Measurements from ENCODE around the gene MAP7D1.

MAP7D1 gene

DNA sequence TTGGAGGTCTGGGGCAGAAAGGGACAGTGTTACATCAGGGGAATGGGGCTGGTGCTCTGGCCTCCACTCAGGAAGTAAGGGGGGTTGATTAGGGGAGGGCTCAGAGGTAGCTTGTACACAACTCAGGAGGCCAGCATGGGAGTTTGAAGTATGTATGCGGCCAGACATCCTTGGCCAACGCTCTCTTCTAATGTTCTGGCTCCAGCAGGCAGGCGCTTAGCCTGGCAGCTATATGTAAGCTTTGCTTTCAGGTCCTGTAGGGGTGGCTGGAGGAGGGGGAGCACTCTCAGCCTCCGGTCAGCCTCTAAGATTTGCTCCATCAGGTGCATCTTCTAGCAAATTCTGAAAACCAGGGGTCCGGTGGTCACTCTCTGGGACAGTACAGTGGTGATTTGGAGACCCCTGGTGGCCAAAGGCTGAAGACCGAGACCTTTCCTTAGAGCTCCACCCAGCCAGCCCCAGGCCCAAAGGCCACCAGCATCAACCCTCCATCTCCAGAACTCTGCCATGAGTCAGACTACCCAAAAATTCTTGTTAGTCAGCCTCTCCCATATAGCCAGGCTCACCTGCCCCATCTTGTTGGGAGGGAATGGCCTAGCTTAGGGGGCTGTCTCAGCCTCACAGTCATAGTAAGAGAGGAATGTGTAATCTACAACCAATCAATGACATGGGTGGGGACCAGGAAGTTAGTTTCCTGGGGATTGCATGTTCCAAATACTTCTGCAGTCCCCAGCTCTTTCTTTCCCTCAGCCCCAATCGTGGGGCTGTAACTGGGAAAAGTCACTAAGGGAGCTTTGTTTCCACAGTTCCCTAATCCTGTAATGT lies 21.2 kb upstream of the MAP7D1 start:
- Mint-ChIP-seq H3K27ac (no peak overlapping the region), H3K9me3 (no peaks in the 10 kb centered on the region), H3K36me3 (ENCODE audit: low read depth) (peaks cover 37% of the 10 kb centered on the region), H3K27me3 (no peaks in the 10 kb centered on the region), H3K4me3 (no peak overlapping the region), H3K4me1 (ENCODE audit: low read depth) (peaks cover 21% of the 10 kb centered on the region)
- intact Hi-C loops (cut with micrococcal nuclease), result loop anchor here (2.0 kb wide), 1 partner anchor 34 kb away; no protein-coding TSS in a partner anchor

DNA sequence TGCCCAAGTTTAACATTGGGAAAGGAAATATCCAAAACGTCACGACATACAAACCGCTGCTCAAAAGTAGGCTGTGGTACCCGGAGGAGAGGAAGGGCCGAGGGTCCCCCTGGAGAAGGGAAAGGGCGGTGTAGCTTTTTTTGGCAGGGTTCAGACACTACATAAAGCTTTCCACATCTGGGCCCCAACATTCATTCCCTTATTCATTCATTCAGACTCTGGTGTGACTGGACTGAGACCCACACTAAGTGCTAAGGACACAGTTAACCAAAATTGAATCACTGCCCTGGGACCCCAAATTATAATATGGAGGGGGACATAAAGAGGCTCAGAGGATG lies 20.7 kb upstream of the MAP7D1 start:
- intact Hi-C loops (cut with micrococcal nuclease), result loop anchor here (2.0 kb wide), 1 partner anchor 34 kb away; no protein-coding TSS in a partner anchor
- peak overlapping the region; percentile 33 for H3K27ac Mint-ChIP-seq
- H3K27me3 Mint-ChIP-seq, result no peaks in the 10 kb centered on the region
- H3K9me3 Mint-ChIP-seq, result no peaks in the 10 kb centered on the region
- peaks cover 25% of the 10 kb centered on the region for H3K4me1 Mint-ChIP-seq (ENCODE audit: low read depth)
- H3K36me3 Mint-ChIP-seq (ENCODE audit: low read depth), result peaks cover 43% of the 10 kb centered on the region
- H3K4me3 Mint-ChIP-seq, result no peak overlapping the region

DNA sequence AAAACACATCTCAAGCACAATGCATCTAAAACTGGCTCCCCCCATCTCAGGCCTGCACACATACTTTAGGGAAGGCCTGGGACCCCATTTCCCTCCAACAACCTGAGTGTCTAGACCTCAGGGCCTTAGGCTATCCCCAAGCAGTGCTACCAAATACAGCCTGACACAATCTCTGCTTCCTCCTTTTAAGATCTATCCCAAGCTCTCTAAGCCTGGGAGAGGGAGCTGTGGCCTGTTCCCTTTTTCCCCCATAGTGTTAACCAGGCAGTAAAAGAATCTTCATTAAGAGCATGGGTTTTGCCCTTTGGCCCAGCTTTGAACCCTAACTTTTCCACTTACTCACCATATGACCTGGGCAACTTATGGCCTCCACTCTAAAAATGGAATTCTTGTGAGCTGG lies 20.2 kb upstream of the MAP7D1 start:
- no peak overlapping the region for H3K4me3 Mint-ChIP-seq
- intact Hi-C loops (cut with micrococcal nuclease), result loop anchor here (2.0 kb wide), 1 partner anchor 35 kb away; no protein-coding TSS in a partner anchor
- H3K36me3 Mint-ChIP-seq (ENCODE audit: low read depth), result peaks cover 48% of the 10 kb centered on the region
- no peaks in the 10 kb centered on the region for H3K9me3 Mint-ChIP-seq
- H3K27ac Mint-ChIP-seq, result peak overlapping the region; percentile 33
- peaks cover 30% of the 10 kb centered on the region for H3K4me1 Mint-ChIP-seq (ENCODE audit: low read depth)
- no peaks in the 10 kb centered on the region for H3K27me3 Mint-ChIP-seq

GRCh38 chr1:36136535-36136934 lies 19.4 kb upstream of the MAP7D1 start:
- no peak overlapping the region for H3K4me3 Mint-ChIP-seq
- H3K4me1 Mint-ChIP-seq (ENCODE audit: low read depth), result peaks cover 38% of the 10 kb centered on the region
- no peaks in the 10 kb centered on the region for H3K27me3 Mint-ChIP-seq
- H3K36me3 Mint-ChIP-seq (ENCODE audit: low read depth), result peaks cover 54% of the 10 kb centered on the region
- no peak overlapping the region for H3K27ac Mint-ChIP-seq
- intact Hi-C loops (cut with micrococcal nuclease), result no loop called here
- no peaks in the 10 kb centered on the region for H3K9me3 Mint-ChIP-seq

DNA sequence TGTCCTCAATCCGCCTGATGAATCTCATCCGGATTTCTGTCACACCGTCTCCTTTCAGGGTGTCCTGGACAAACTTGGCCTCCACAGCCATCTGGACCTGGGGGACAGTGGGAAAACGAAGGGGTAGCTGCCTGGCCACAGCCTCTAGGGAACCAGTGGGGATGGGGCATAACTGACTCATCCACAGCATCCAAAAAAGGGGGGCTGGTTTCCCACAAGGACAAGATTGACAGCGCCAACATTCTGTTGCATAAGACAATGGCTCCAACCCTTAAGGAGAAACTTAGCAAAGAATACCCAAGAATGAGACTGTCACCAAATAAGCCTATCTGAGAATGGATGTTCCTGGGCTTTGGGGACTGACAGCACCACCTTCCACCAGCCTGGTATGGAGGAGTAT lies 18.7 kb upstream of the MAP7D1 start:
- H3K4me1 Mint-ChIP-seq (ENCODE audit: low read depth), result peaks cover 45% of the 10 kb centered on the region
- peaks cover 54% of the 10 kb centered on the region for H3K36me3 Mint-ChIP-seq (ENCODE audit: low read depth)

GRCh38 chr1:36137776-36138175 lies 18.2 kb upstream of the MAP7D1 start:
- H3K36me3 Mint-ChIP-seq (ENCODE audit: low read depth), result peaks cover 54% of the 10 kb centered on the region
- intact Hi-C loops (cut with micrococcal nuclease), result no loop called here
- H3K9me3 Mint-ChIP-seq, result no peaks in the 10 kb centered on the region
- H3K27ac Mint-ChIP-seq, result no peak overlapping the region
- peaks cover 49% of the 10 kb centered on the region for H3K4me1 Mint-ChIP-seq (ENCODE audit: low read depth)
- no peak overlapping the region for H3K4me3 Mint-ChIP-seq
- no peaks in the 10 kb centered on the region for H3K27me3 Mint-ChIP-seq

More for the DNA sequence above, 18.7 kb upstream of the MAP7D1 start:
- no peak overlapping the region for H3K27ac Mint-ChIP-seq
- intact Hi-C loops (cut with micrococcal nuclease), result no loop called here
- no peaks in the 10 kb centered on the region for H3K9me3 Mint-ChIP-seq
- H3K27me3 Mint-ChIP-seq, result no peaks in the 10 kb centered on the region
- no peak overlapping the region for H3K4me3 Mint-ChIP-seq

- Mint-ChIP-seq H3K9me3 (no peaks in the 10 kb centered on the region), H3K27ac (no peak overlapping the region), H3K36me3 (ENCODE audit: low read depth) (peaks cover 61% of the 10 kb centered on the region), H3K4me1 (ENCODE audit: low read depth) (peaks cover 44% of the 10 kb centered on the region), H3K27me3 (no peaks in the 10 kb centered on the region), H3K4me3 (no peak overlapping the region)
- intact Hi-C loops (cut with micrococcal nuclease), result no loop called here
Observed at GRCh38 chr1:36139521-36139920, 16.4 kb upstream of the MAP7D1 start.

DNA sequence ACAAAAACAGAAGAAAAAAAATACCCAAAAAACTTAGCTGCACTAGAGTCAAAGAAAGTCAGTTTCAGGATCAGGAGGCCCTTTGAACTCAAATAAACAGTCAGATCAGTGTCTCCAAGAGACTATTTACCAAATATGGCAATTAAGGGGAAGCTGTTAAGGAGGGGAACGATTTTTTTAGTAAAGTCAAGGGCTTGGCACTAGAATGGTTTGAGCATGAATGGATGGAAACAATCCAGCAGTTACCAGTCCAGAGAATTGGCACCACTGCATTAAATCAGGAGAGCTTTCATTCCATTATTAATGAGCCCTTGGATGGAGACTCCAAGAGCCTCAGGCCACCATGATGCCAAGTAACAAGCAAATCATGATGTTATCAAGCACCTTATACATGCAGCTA lies 13.8 kb upstream of the MAP7D1 start:
- no peak overlapping the region for H3K4me3 Mint-ChIP-seq
- H3K27ac Mint-ChIP-seq, result peak overlapping the region; percentile 57
- H3K4me1 Mint-ChIP-seq (ENCODE audit: low read depth), result peaks cover 35% of the 10 kb centered on the region
- no peaks in the 10 kb centered on the region for H3K9me3 Mint-ChIP-seq
- no peaks in the 10 kb centered on the region for H3K27me3 Mint-ChIP-seq
- intact Hi-C loops (cut with micrococcal nuclease), result no loop called here
- H3K36me3 Mint-ChIP-seq (ENCODE audit: low read depth), result peaks cover 55% of the 10 kb centered on the region

DNA sequence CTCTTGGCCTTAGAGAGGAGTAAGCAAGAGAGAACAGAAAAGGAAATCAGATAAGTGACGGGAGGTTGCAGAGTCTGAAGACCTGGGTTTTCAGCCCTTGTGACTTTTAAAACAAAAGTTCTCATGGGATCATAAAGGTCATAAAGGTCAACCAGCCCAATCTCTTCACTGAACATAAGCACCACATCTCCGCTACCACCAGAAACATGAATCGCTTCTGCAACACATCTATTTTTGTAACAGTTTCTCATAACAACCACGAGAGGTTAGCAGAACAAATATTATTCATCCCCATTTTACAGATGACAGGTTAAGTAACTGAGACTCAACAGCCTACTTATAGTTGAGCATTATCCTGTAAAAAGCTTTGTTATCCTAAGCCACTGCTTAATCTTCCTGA lies 12.5 kb upstream of the MAP7D1 start:
- H3K27ac Mint-ChIP-seq, result peak overlapping the region; percentile 42
- no peak overlapping the region for H3K4me3 Mint-ChIP-seq
- peaks cover 44% of the 10 kb centered on the region for H3K4me1 Mint-ChIP-seq (ENCODE audit: low read depth)
- peaks cover 51% of the 10 kb centered on the region for H3K36me3 Mint-ChIP-seq (ENCODE audit: low read depth)
- intact Hi-C loops (cut with micrococcal nuclease), result no loop called here
- H3K27me3 Mint-ChIP-seq, result no peaks in the 10 kb centered on the region
- H3K9me3 Mint-ChIP-seq, result no peaks in the 10 kb centered on the region

GRCh38 chr1:36144413-36144812 lies 11.5 kb upstream of the MAP7D1 start:
- Mint-ChIP-seq H3K27me3 (no peaks in the 10 kb centered on the region), H3K4me1 (ENCODE audit: low read depth) (peaks cover 44% of the 10 kb centered on the region), H3K27ac (no peak overlapping the region), H3K36me3 (ENCODE audit: low read depth) (peaks cover 48% of the 10 kb centered on the region), H3K9me3 (no peaks in the 10 kb centered on the region), H3K4me3 (no peak overlapping the region)
- intact Hi-C loops (cut with micrococcal nuclease), result no loop called here

DNA sequence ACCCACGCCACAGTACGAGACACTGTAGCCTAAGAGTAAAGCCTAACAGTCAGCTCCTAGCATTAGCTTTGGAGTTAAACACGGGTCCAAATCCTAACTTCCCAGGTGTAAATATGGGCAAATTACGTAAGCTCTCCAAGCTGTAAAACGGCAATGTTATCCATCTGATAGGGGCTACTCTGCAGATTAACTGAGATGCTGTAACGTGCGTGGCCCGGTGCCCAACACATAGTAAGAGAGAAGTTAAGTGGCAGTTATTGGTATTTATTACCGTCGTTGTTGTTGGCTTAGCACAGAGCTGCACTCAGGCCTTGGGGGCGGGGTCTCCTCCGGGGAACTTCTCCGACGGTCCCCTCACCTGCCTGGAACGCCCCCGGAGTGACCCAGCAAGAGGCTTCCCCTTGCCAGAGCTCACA lies 7.1 kb upstream of the MAP7D1 start:
- Mint-ChIP-seq H3K27ac (peak overlapping the region; percentile 97), H3K4me1 (ENCODE audit: low read depth) (peaks cover 59% of the 10 kb centered on the region), H3K27me3 (no peaks in the 10 kb centered on the region), H3K4me3 (peak overlapping the region; percentile 95), H3K36me3 (ENCODE audit: low read depth) (peaks cover 24% of the 10 kb centered on the region), H3K9me3 (no peaks in the 10 kb centered on the region)
- intact Hi-C loops (cut with micrococcal nuclease), result loop anchor here (1.0 to 5.0 kb wide), 5 partner anchors 39 to 153 kb away; partner anchors contain the start of gene THRAP3

- H3K9me3 Mint-ChIP-seq, result no peaks in the 10 kb centered on the region
- intact Hi-C loops (cut with micrococcal nuclease), result loop anchor here (1.0 to 5.0 kb wide), 5 partner anchors 39 to 153 kb away; partner anchors contain the start of gene THRAP3
- peak within 1 kb of the TSS; percentile 95 for H3K4me3 Mint-ChIP-seq
- H3K4me1 Mint-ChIP-seq (ENCODE audit: low read depth), result peaks cover 64% of the 10 kb centered on the region
- H3K27ac Mint-ChIP-seq, result peak within 1 kb of the TSS; percentile 97
- no peaks in the 10 kb centered on the region for H3K27me3 Mint-ChIP-seq
- peaks cover 24% of the 10 kb centered on the region for H3K36me3 Mint-ChIP-seq (ENCODE audit: low read depth)
Observed at GRCh38 chr1:36149237-36149972, 6.6 kb upstream of the MAP7D1 start, which contains the start of gene TRAPPC3. Gene TRAPPC3, minus strand, starts transcription at chr1:36149486. Its CDS starts 108 bp downstream, at chr1:36149378.

DNA sequence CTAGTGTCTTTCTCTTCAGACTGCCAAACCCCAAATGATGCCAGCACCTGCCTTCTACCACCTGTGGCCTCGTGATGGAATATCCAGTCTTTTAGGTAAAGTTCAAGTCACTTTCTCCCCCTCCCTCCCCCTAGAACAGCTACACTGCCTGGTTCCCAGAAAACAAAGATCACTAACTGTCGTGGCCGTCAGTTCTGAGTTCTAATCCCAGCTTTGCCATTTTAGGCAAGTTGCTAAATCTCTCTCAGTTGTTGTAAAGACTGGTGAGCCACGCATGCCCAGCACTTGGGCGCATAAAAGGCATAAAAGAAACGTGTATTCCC lies 6.0 kb upstream of the MAP7D1 start:
- Mint-ChIP-seq H3K36me3 (ENCODE audit: low read depth) (peaks cover 24% of the 10 kb centered on the region), H3K27me3 (no peaks in the 10 kb centered on the region), H3K27ac (peak overlapping the region; percentile 97), H3K4me1 (ENCODE audit: low read depth) (peaks cover 70% of the 10 kb centered on the region), H3K4me3 (peak overlapping the region; percentile 95), H3K9me3 (no peaks in the 10 kb centered on the region)
- intact Hi-C loops (cut with micrococcal nuclease), result loop anchor here (1.0 to 5.0 kb wide), 5 partner anchors 38 to 152 kb away; partner anchors contain the start of gene THRAP3
